ENCODE results near the gene PDZRN3. TPM values are rescaled to one million over a fixed set of nuclear protein-coding genes. Genes with fewer than 3 reads are reported as not detected.
"Not testable (repeated sequence)": the region's sequence is repeated elsewhere in the genome, so short reads cannot be mapped to it uniquely, and the experiment has no call there.

The PDZRN3 gene
- total RNA-seq, 4 donors from 2014 or later: 227 to 305 (median 265) TPM

- 64 to 69% methylated on average over 3 to 4 of the region's 4 CpGs for WGBS, 2 donors (ENCODE audit: low coverage in 1 of 2)
- no peaks in the 10 kb centered on the region for H3K36me3 ChIP-seq
- no peak overlapping the region for H3K4me3 ChIP-seq
- TF ChIP-seq POLR2AphosphoS5 (IDR thresholded peaks at IDR 0.05) (no peak), POLR2A (IDR thresholded peaks at IDR 0.05) (no peak), EP300 (IDR thresholded peaks at IDR 0.05) (no peak)
- TF ChIP-seq, protein P1, sequence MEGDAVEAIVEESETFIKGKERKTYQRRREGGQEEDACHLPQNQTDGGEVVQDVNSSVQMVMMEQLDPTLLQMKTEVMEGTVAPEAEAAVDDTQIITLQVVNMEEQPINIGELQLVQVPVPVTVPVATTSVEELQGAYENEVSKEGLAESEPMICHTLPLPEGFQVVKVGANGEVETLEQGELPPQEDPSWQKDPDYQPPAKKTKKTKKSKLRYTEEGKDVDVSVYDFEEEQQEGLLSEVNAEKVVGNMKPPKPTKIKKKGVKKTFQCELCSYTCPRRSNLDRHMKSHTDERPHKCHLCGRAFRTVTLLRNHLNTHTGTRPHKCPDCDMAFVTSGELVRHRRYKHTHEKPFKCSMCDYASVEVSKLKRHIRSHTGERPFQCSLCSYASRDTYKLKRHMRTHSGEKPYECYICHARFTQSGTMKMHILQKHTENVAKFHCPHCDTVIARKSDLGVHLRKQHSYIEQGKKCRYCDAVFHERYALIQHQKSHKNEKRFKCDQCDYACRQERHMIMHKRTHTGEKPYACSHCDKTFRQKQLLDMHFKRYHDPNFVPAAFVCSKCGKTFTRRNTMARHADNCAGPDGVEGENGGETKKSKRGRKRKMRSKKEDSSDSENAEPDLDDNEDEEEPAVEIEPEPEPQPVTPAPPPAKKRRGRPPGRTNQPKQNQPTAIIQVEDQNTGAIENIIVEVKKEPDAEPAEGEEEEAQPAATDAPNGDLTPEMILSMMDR (IDR thresholded peaks at IDR 0.05): no peak
- no peak overlapping the region for H3K27ac ChIP-seq
- H3K4me1 ChIP-seq: peaks cover 0 to 87% (median 10%) of the 10 kb centered on the region in 3 donors
- no peaks in the 10 kb centered on the region for H3K9me3 ChIP-seq
- no peak for ATAC-seq
- H3K27me3 ChIP-seq: no peaks in the 10 kb centered on the region
These were observed 153.9 kb downstream of the PDZRN3 start for GRCh38 chr3:73470860-73471259.

GRCh38 chr3:73469331-73469730 is 155.4 kb downstream of the PDZRN3 start:
- TF ChIP-seq, protein P1 (IDR thresholded peaks at IDR 0.05): no peak
- TF ChIP-seq POLR2AphosphoS5 (IDR thresholded peaks at IDR 0.05) (no peak), EP300 (IDR thresholded peaks at IDR 0.05) (no peak), POLR2A (IDR thresholded peaks at IDR 0.05) (no peak)
- no peaks in the 10 kb centered on the region for H3K36me3 ChIP-seq
- H3K27me3 ChIP-seq: no peaks in the 10 kb centered on the region
- peaks cover 0 to 72% (median 10%) of the 10 kb centered on the region in 3 donors for H3K4me1 ChIP-seq
- no peak overlapping the region for H3K27ac ChIP-seq
- H3K9me3 ChIP-seq: no peaks in the 10 kb centered on the region
- no peak overlapping the region for H3K4me3 ChIP-seq
- no peak for ATAC-seq
- whole genome bisulfite sequencing, 2 donors (ENCODE audit: low coverage in 1 of 2): 77 to 93% methylated on average over 5 to 9 of the region's 9 CpGs

DNA sequence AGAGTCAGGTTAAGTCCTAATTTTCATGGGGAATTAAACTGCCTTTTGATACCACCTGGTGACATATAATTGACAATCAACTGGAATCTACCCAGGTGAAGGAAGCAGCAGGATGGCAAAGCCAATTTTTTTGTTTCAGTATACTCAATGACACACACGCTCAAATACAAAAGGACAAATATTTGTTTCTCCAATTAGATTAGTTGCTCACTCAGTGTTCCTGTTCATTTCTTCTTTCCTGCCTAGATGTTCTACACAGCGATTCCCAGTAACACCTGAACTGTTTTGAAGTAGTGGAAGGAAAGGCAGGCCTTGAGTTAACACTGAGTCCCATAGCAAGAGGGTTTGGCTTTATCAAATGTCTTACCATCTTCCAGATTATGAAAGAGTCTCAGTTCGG is 157.5 kb downstream of the PDZRN3 start:
- no peak for TF ChIP-seq POLR2AphosphoS5 (IDR thresholded peaks at IDR 0.05)
- no peak for TF ChIP-seq POLR2A (IDR thresholded peaks at IDR 0.05)
- TF ChIP-seq, protein P1 (IDR thresholded peaks at IDR 0.05): no peak
- TF ChIP-seq EP300 (IDR thresholded peaks at IDR 0.05): no peak
- Histone ChIP-seq H3K4me3 (no peak overlapping the region), H3K27me3 (no peaks in the 10 kb centered on the region), H3K27ac (peak overlapping the region in 1 of 4 donors; percentile 18), H3K36me3 (no peaks in the 10 kb centered on the region), H3K9me3 (no peaks in the 10 kb centered on the region), H3K4me1 (peaks cover 0 to 55% (median 7%) of the 10 kb centered on the region in 3 donors)
- WGBS, 2 donors (ENCODE audit: low coverage in 1 of 2): 70% methylated on average over 3 of the region's 3 CpGs
- no peak for ATAC-seq

DNA sequence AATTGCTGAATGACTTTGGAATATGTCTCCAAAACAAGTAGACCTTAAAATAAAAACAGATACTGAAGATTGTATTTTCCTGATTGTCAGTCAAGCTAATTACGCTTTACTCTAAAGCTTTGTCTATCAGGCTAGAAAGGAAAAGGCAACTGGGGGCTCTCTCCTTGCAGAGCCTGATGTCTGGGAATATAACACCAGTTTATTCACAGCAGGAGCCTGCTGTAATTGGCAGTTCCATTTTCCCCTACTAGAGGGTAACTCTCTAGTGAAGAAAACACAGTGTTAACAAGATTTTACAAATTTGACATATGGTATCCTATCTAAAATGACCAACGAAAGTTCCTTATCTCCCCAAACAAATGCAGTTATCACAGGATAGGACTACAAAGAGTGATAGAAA is 158.8 kb downstream of the PDZRN3 start:
- peaks cover 0 to 54% (median 0%) of the 10 kb centered on the region in 3 donors for H3K4me1 ChIP-seq
- TF ChIP-seq, protein P1 (IDR thresholded peaks at IDR 0.05): no peak
- TF ChIP-seq POLR2AphosphoS5 (IDR thresholded peaks at IDR 0.05) (no peak), POLR2A (IDR thresholded peaks at IDR 0.05) (no peak), EP300 (IDR thresholded peaks at IDR 0.05) (no peak)
- ATAC-seq: no peak
- no peaks in the 10 kb centered on the region for H3K27me3 ChIP-seq
- no peaks in the 10 kb centered on the region for H3K36me3 ChIP-seq
- no peaks in the 10 kb centered on the region for H3K9me3 ChIP-seq
- no peak overlapping the region for H3K27ac ChIP-seq
- H3K4me3 ChIP-seq: no peak overlapping the region
- 57 to 70% methylated on average over 2 of the region's 2 CpGs for WGBS, 2 donors (ENCODE audit: low coverage in 1 of 2)

GRCh38 chr3:73464126-73464525 is 160.6 kb downstream of the PDZRN3 start:
- not testable (repeated sequence) for H3K36me3 ChIP-seq, ATAC-seq, H3K4me3 ChIP-seq, H3K27me3 ChIP-seq, H3K9me3 ChIP-seq, H3K27ac ChIP-seq
- WGBS, 2 donors (ENCODE audit: low coverage in 1 of 2): 82 to 91% methylated on average over 4 to 5 of the region's 5 CpGs
- H3K4me1 ChIP-seq: peaks cover 0 to 47% (median 0%) of the 10 kb centered on the region in 3 donors
